ENCODE data around the gene MACROH2A1. TPM values are rescaled to one million over a fixed set of nuclear protein-coding genes. Genes with fewer than 3 reads are reported as not detected.

MACROH2A1 gene
- total RNA-seq, 4 donors from 2014 or later = 104 to 167 (median 136) TPM

- Histone ChIP-seq H3K27me3 (no peaks in the 10 kb centered on the region), H3K36me3 (no peaks in the 10 kb centered on the region), H3K27ac (no peak overlapping the region), H3K4me1 (no peaks in the 10 kb centered on the region), H3K4me3 (no peak overlapping the region), H3K9me3 (no peaks in the 10 kb centered on the region)
- intact Hi-C loops (cut with DNase I; ENCODE audit: low total_unique reads) = no loop called here
- in situ Hi-C loops (cut with MboI; ENCODE audit: low sequenced_read_pairs in 4 of 4) = no loop called here
- DNase-seq (no peak), ATAC-seq (no peak)
- TF ChIP-seq POLR2A (IDR thresholded peaks at IDR 0.05) (no peak), CTCF (IDR thresholded peaks at IDR 0.05 in 4 of 5, conservative IDR thresholded peaks at IDR 0.05 in 1 of 5) (no peak)
Observed at GRCh38 chr5:135315386-135315785, 83.6 kb downstream of the MACROH2A1 start.

- in situ Hi-C loops (cut with MboI; ENCODE audit: low sequenced_read_pairs in 4 of 4) = no loop called here
- no peak overlapping the region for H3K4me3 ChIP-seq
- TF ChIP-seq POLR2A (IDR thresholded peaks at IDR 0.05) = no peak
- no peak for TF ChIP-seq CTCF (IDR thresholded peaks at IDR 0.05 in 4 of 5, conservative IDR thresholded peaks at IDR 0.05 in 1 of 5)
- ATAC-seq (no peak), DNase-seq (no peak)
- intact Hi-C loops (cut with DNase I; ENCODE audit: low total_unique reads) = no loop called here
- H3K27me3 ChIP-seq = no peaks in the 10 kb centered on the region
- no peak overlapping the region for H3K27ac ChIP-seq
- no peaks in the 10 kb centered on the region for H3K36me3 ChIP-seq
- no peaks in the 10 kb centered on the region for H3K4me1 ChIP-seq
- H3K9me3 ChIP-seq = no peaks in the 10 kb centered on the region
Observed at GRCh38 chr5:135313946-135314345, 85.1 kb downstream of the MACROH2A1 start.

GRCh38 chr5:135313405-135313804, 85.6 kb downstream of the MACROH2A1 start:
- intact Hi-C loops (cut with DNase I; ENCODE audit: low total_unique reads) (no loop called here), in situ Hi-C loops (cut with MboI; ENCODE audit: low sequenced_read_pairs in 4 of 4) (no loop called here)
- H3K36me3 ChIP-seq = no peaks in the 10 kb centered on the region
- no peak for TF ChIP-seq POLR2A (IDR thresholded peaks at IDR 0.05)
- TF ChIP-seq CTCF (IDR thresholded peaks at IDR 0.05 in 4 of 5, conservative IDR thresholded peaks at IDR 0.05 in 1 of 5) = no peak
- no peaks in the 10 kb centered on the region for H3K4me1 ChIP-seq
- H3K27me3 ChIP-seq = no peaks in the 10 kb centered on the region
- H3K9me3 ChIP-seq = no peaks in the 10 kb centered on the region
- H3K27ac ChIP-seq = no peak overlapping the region
- no peak overlapping the region for H3K4me3 ChIP-seq
- no peak for DNase-seq
- ATAC-seq = no peak

- TF ChIP-seq POLR2A (IDR thresholded peaks at IDR 0.05) = no peak
- no peak for TF ChIP-seq CTCF (IDR thresholded peaks at IDR 0.05 in 4 of 5, conservative IDR thresholded peaks at IDR 0.05 in 1 of 5)
- DNase-seq (no peak), ATAC-seq (no peak)
- Histone ChIP-seq H3K27me3 (no peaks in the 10 kb centered on the region), H3K4me3 (no peak overlapping the region), H3K4me1 (no peaks in the 10 kb centered on the region), H3K9me3 (no peaks in the 10 kb centered on the region), H3K36me3 (no peaks in the 10 kb centered on the region), H3K27ac (no peak overlapping the region)
- in situ Hi-C loops (cut with MboI; ENCODE audit: low sequenced_read_pairs in 4 of 4) (no loop called here), intact Hi-C loops (cut with DNase I; ENCODE audit: low total_unique reads) (no loop called here)
Observed at GRCh38 chr5:135312255-135312935, 86.6 kb downstream of the MACROH2A1 start.
